HL-60 (cell line): ENCODE results near the gene ATPAF1.

Experiments used
- DNase-seq, 2 experiments: peaks; one replicate each; pipeline ENCODE4 v3.0.0-alpha.2; 2010 to 2020; ENCODE audit warnings: low read depth in 1 of 2, low spot score in 1 of 2
- H3K27ac ChIP-seq: fragments of 250-450 bp; sonication (Bioruptor Pico); replicated peaks from 2 replicates; pipeline ENCODE4 v1.5.1; 2020; ENCODE audit warnings: mild to moderate bottlenecking, moderate library complexity
- H3K27me3 ChIP-seq: fragments of 250-450 bp; sonication (Bioruptor Pico); 2 replicates; pipeline ENCODE4 v1.5.1; 2021; ENCODE audit warnings: mild to moderate bottlenecking, moderate library complexity; ENCODE audit not compliant: insufficient read depth, poor library complexity, severe bottlenecking
- H3K4me3 ChIP-seq: replicated peaks from 2 replicates; pipeline ENCODE4 v1.5.1; 2011; ENCODE audit warnings: mild to moderate bottlenecking, control low read depth, low read length; ENCODE audit not compliant: insufficient read depth
- GABPA ChIP-seq: IDR thresholded peaks from 2 replicates; pipeline ENCODE4 v1.6.1; 2012; ENCODE audit warnings: low read depth
- POLR2AphosphoS5 ChIP-seq: IDR thresholded peaks from 2 replicates; pipeline ENCODE4 v1.6.1; 2012; ENCODE audit warnings: low read depth
- SPI1 ChIP-seq: IDR thresholded peaks from 2 replicates; pipeline ENCODE4 v1.6.1; 2012; ENCODE audit warnings: low read depth, mild to moderate bottlenecking, borderline replicate concordance
- long read RNA-seq: library from polyadenylated mRNA; unstranded; transcript quantifications from one replicate; pipeline ENCODE4 v2.0.0, GENCODE V29; 2020
- TF ChIP-seq, protein P1 (sequence below): IDR thresholded peaks from one replicate; pipeline ENCODE4 v1.5.1; 2011; ENCODE audit warnings: low read length, control low read depth, inconsistent platforms; ENCODE audit not compliant: insufficient read depth
- TF ChIP-seq, protein P2 (sequence below): IDR thresholded peaks from 2 replicates; pipeline ENCODE4 v1.6.1; 2012; ENCODE audit warnings: low read depth; ENCODE audit not compliant: insufficient replicate concordance

The ATPAF1 gene, protein sequence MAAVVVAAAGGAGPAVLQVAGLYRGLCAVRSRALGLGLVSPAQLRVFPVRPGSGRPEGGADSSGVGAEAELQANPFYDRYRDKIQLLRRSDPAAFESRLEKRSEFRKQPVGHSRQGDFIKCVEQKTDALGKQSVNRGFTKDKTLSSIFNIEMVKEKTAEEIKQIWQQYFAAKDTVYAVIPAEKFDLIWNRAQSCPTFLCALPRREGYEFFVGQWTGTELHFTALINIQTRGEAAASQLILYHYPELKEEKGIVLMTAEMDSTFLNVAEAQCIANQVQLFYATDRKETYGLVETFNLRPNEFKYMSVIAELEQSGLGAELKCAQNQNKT
- long read RNA-seq, full-length matches to known transcripts: 3 of 5 reads
- long read RNA-seq, partial matches to known transcripts: 1 of 5 reads
- long read RNA-seq, other reads (novel, unspliced or antisense): 1 of 5 reads

- no peaks in the 10 kb centered on the region for H3K27me3 ChIP-seq
- H3K27ac ChIP-seq: peak within 1 kb of the TSS; percentile 66
- peak within 1 kb of the TSS; percentile 93 for H3K4me3 ChIP-seq
- peak; percentile 53 to 77 for DNase-seq
- TF ChIP-seq SPI1 (peak; percentile 19; the same call in 1 of the 2 replicates), POLR2AphosphoS5 (peak; percentile 26; the same call in 1 of the 2 replicates), GABPA (peak; percentile 64)
- TF ChIP-seq, protein P1, sequence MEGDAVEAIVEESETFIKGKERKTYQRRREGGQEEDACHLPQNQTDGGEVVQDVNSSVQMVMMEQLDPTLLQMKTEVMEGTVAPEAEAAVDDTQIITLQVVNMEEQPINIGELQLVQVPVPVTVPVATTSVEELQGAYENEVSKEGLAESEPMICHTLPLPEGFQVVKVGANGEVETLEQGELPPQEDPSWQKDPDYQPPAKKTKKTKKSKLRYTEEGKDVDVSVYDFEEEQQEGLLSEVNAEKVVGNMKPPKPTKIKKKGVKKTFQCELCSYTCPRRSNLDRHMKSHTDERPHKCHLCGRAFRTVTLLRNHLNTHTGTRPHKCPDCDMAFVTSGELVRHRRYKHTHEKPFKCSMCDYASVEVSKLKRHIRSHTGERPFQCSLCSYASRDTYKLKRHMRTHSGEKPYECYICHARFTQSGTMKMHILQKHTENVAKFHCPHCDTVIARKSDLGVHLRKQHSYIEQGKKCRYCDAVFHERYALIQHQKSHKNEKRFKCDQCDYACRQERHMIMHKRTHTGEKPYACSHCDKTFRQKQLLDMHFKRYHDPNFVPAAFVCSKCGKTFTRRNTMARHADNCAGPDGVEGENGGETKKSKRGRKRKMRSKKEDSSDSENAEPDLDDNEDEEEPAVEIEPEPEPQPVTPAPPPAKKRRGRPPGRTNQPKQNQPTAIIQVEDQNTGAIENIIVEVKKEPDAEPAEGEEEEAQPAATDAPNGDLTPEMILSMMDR: no peak
- TF ChIP-seq, protein P2, sequence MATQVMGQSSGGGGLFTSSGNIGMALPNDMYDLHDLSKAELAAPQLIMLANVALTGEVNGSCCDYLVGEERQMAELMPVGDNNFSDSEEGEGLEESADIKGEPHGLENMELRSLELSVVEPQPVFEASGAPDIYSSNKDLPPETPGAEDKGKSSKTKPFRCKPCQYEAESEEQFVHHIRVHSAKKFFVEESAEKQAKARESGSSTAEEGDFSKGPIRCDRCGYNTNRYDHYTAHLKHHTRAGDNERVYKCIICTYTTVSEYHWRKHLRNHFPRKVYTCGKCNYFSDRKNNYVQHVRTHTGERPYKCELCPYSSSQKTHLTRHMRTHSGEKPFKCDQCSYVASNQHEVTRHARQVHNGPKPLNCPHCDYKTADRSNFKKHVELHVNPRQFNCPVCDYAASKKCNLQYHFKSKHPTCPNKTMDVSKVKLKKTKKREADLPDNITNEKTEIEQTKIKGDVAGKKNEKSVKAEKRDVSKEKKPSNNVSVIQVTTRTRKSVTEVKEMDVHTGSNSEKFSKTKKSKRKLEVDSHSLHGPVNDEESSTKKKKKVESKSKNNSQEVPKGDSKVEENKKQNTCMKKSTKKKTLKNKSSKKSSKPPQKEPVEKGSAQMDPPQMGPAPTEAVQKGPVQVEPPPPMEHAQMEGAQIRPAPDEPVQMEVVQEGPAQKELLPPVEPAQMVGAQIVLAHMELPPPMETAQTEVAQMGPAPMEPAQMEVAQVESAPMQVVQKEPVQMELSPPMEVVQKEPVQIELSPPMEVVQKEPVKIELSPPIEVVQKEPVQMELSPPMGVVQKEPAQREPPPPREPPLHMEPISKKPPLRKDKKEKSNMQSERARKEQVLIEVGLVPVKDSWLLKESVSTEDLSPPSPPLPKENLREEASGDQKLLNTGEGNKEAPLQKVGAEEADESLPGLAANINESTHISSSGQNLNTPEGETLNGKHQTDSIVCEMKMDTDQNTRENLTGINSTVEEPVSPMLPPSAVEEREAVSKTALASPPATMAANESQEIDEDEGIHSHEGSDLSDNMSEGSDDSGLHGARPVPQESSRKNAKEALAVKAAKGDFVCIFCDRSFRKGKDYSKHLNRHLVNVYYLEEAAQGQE: no peak
These were observed at the start of gene ATPAF1 for GRCh38 chr1:46667782-46668760. TSS of gene ATPAF1 (minus strand) at chr1:46668364. CDS start at chr1:46668322, 42 bp downstream.

DNA sequence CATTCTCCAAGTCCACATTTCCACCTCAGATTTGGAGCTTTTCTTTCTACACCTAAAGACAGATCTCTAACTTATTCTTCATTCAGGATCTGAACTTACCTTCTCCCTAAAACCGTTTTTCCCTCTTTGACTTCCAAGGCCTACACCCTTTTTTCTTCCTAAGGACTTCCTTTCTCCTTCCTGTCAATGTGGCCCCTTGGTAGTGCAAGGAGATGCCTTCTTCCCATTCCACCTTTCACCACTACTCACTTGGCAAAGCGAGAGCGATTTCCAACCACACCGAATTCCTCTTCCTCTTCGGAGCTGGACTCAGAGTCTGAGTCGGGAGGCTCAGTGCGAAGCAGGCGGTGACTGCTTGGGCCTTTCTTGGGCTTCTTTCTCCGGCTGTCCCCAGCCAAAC, 49.5 kb upstream of the ATPAF1 start:
- no peak for DNase-seq
- Histone ChIP-seq H3K4me3 (peak overlapping the region; percentile 88), H3K27me3 (no peaks in the 10 kb centered on the region), H3K27ac (no peak overlapping the region)
- TF ChIP-seq SPI1 (peak; percentile 32; the same call in 1 of the 2 replicates), POLR2AphosphoS5 (no peak)
- TF ChIP-seq, protein P2: no peak

- H3K4me3 ChIP-seq: no peak overlapping the region
- TF ChIP-seq, protein P1: no peak
- TF ChIP-seq SPI1 (no peak), POLR2AphosphoS5 (no peak), GABPA (no peak)
- TF ChIP-seq, protein P2: no peak
- no peaks in the 10 kb centered on the region for H3K27me3 ChIP-seq
- no peak for DNase-seq
- no peak overlapping the region for H3K27ac ChIP-seq
These were observed 46.8 kb upstream of the ATPAF1 start for GRCh38 chr1:46714976-46715375.
